ENCODE measurements around the gene PTPN11.

PTPN11 gene

DNA sequence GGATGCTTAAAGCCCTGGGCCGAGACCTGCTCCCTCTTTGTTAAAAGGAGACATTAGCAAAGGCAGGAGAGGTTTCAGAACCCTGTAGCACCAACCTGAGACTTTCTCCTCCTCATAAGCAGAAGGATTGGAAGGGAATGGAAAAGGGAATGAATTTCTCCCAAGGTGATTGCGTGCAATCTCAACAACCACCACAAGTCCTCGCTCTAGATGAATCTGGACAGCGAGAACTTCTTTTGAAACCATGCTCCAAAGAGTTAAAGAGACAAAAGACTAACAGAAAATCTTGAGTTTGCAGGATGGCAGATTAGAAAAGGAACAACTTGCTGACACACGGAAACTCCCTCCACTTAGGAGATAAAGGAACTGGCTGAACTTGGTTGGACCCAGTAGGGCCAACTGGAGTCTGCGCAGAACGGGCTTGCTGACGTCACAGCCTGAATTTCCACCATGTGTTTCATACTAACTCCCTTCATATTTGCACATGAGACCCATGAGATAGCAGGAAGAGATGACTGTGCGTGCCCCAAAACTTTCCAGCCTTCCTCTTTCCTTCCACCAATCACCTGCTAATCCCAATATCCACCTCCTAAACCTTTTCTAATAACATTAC lies 137.0 kb downstream of the PTPN11 start:
- FAIRE-seq, result no peak

GRCh38 chr12:112557951-112558630 lies 139.3 kb downstream of the PTPN11 start:
- no peak for FAIRE-seq
